Stimulated activated CD8-positive, alpha-beta memory T cell treated with anti-CD3 and anti-CD28 coated beads, Interleukin-4, amount 100 ng/mL, for 24 hours (primary cell): ENCODE data around the gene ZNF780A.
"Not testable (repeated sequence)": the region's sequence is repeated elsewhere in the genome, so short reads cannot be mapped to it uniquely, and the experiment has no call there.

Experiments
- DNase-seq: peaks from one replicate; pipeline ENCODE4 v3.0.0-alpha.2; 2020; ENCODE audit warnings: low read depth

Gene ZNF780A

DNA sequence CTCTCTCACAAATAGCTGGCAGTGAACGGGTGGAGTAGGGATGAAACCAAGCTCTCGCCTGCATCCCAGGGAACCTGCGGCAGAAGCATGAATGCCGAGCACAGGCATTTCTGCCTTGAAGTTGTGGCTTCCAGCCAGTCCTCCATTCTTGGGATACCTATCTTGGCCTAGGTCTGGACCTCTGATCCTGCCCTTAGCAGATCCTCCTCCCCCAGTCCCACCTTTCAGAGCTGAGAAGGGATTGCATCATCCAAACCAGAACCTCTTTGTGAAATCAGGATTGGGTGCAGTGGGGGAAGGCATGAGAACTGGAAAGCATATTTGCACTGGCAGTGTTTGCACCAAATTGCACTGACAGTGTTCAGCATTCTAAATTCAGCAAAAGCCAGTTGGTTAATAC is 5.8 kb downstream of the ZNF780A start:
- no peak for DNase-seq

DNA sequence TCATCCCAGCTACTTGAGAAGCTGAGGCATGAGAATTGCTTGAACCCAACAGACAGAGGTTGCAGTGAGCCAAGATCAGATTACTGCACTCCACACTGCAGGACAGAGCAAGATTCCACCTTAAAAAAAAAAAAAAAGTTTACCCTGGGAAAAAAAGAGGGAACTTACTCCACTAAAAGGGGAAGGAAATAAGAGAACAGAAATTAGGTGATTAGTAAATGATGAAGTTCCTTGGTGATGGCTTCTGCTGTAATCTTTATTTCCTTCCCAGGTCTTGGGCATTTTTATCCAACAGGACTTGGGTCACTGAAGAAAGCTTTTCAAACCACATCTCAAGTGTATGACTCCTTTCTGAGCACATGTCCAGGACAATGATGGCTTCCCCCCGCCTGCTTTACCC is 9.3 kb downstream of the ZNF780A start:
- no peak for DNase-seq

DNA sequence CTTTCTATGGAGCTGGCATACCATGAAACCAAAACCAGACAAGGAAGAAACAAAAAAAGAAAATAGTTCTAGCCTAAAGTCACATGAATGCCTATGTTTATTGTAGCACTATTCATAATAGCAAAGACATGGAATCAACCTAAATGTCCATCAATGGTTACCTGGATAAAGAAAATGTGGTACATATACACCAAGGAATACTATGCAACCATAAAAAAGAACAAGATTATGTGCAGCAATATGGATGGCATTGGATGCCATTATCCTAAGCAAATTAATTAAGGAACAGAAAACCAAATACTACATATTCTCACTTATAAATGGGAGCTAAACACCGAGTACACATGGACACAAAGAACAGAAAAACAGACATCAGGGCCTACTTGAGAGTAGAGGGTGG is 10.5 kb downstream of the ZNF780A start:
- DNase-seq: no peak

DNA sequence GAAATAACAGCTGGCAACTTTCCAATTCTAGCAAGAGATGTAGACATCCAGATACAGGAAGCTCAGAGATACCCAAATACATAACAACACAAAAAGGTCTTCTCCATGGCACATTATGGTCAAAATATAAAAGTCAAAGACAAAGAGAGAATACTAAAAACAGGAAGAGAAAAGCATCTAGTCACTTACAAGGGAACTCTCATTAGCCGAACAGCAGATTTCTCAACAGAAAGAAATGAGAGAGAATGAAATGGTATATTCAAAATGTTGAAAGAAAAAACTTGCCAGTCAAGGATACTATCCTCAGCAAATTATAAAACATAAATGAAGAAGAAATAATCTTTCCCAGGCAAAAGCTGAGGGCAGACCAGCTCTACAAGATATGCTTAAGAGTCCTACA is 12.4 kb downstream of the ZNF780A start:
- no peak for DNase-seq

DNA sequence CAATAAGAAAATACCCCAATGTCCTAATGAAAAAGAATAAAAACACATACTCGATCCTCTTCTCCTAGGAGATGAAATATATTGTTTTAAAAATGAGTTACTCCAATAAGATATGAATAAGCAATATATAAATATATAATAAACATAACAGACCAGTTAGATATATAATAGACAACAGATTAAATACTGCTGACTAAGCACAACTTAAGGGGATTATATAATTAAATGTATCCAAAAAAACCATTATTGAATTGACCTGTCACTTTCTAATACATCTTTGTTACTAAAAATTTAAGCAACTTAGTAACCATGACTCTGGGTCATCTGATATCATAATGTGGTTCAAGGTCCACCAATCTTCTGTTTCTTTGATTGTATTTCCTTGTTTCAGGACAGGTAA is 20.7 kb downstream of the ZNF780A start:
- DNase-seq: no peak

DNA sequence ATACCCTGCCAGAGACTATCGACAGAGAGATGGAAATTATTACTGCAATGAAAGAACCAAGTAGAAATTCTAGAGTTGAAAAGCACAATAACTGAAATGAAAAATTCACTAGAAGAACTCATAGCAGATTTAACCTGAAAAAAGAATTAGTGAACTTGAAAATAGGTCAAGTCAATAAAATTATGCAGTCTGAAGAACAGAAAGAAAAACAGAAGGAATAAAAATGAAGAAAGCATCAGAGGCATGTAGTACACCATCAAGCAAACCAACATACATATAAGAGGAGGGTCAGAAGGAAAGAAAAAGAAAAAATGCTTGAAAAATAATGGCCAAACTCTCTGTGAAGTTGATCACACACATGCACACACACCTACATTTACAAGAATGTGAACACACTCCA is 31.1 kb downstream of the ZNF780A start:
- no peak for DNase-seq

DNA sequence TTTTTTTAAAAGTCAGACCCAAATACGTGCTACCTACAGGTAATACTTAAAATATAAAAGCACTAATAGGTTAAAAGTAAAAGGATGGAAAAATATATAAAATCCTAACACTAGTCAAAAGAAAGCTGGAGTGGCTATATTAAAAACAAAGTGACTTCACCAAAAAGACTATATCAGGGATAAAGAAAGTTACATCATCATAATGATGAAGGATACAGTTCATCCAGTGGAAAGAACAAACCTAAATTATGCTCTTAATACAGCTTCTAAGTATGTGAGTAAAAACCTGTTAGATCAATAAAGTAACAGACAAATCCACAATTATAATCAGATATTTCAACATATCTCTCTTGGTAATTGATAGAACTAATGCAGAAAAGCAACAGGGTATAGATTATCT is 33.6 kb downstream of the ZNF780A start:
- DNase-seq: no peak

DNA sequence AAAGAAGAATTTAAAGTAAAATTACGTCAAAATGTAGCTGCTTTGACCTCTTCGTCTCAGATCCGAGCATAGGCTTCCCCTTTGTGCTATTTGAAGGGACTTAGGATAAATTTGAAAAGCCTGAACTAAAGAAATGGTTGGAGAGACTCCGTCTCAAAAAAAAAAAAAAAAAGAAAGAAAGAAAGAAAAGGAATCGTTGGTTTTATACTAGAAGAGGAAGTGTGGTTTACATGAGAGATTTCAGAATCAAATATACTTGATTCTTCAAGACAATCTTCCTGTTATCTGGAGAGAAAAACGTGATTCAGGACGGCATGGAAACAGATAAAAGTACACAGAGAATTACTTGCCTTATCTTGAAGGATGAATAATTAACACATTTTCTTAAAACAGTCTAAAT is 34.2 kb downstream of the ZNF780A start:
- no peak for DNase-seq

DNA sequence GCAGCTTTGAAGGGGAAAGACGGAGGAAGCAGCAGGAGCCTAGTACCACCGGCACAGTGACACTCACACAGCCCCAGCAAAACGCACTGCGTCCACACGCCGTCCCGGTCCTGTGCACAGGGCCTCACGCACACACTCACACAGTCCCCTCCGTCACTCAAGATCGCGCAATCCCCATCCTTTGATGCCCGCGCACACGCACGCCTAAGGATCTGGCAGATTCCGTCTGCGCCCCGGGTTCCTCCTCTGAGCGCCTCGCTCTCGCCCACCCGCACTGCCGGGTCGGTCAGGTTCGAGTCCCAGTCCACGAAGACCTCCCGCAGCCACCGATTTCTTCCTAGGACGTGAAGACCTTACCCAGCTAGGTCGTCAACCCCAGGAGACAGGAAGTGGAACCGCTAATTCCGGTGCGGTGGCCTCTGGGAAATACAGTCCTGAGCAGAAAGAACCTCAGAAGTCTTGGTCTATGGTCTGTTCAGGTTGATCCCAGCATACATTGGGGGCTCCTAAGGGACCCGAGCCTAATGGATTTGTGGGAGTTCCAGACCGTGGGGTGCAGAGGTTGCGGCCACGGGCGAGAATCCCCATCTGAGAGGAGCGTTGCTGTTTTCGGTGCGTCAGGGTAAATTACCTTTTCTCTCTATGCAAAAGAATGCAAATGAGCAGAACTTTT is 34.8 kb downstream of the ZNF780A start, which contains the start of gene ZNF780B:
Gene ZNF780B, minus strand, starts transcription at position 400 of the 673 bp plus-strand sequence. CDS start 5,899 bp downstream, outside the sequence.
- DNase-seq: peak; percentile 51

DNA sequence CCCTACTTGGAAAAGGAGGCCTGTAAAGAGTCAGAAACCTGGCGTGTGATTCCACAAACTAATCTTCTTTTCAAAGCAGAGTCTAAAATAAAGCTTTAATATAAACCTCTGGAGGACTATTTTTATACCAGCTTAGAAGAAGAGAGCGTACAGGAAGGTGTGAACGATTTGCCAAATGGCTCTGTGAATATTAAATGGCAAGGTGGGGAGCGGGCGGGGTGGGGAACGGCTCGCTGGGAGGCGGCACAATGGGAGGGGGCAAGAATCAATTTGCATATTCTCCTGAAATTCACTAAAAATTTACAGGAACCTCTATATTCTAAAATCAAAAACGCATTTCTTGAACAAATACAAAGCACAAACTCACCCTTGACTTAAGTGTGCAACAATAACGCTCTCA is 35.7 kb downstream of the ZNF780A start:
- no peak for DNase-seq

DNA sequence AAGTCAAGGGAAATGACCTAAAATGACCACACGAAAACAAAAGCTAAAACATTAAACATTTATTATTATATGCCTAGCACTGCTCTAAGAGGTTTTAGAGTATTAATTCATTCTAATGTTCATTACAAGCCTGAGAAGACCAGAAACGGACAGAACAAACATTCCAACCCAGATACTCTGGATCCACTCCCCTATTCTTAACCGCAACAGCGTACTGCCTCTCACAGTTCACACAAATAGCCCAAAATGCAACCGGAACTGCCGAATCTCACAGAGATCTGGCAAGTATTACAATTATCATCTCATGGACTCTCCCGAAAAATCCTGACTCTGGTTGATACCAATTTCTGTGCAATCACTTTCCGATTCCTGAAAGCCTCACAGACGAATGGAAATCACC is 36.1 kb downstream of the ZNF780A start:
- DNase-seq: no peak

DNA sequence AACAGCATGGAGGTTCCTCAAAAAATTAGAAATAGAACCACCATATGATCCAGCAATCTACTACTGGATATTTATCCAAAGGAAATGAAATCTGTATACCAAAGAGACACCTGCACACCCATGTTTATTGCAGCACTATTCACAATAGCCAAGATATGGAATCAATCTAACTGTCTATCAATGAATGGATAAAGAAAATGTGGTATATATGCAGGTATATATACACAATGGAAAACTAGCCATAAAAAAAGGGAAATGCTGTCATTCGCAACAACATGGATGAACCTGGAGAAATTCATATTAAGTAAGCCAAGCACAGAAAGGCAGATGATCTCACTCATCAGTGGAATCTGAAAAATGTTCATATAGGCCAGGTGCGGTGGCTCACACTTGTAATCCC is 37.3 kb downstream of the ZNF780A start:
- DNase-seq: no peak

DNA sequence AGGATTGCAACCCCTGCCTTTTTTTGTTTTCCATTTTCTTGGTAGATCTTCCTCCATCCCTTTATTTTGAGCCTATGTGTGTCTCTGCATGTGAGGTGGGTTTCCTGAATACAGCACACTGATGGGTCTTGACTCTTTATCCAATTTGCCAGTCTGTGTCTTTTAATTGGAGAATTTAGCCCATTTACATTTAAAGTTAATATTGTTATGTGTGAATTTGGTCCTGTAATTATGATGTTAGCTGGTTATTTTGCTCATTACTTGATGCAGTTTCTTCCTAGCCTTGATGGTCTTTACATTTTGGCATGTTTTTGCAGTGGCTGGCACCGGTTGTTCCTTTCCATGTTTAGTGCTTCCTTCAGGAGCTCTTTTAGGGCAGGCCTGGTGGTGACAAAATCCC is 49.0 kb downstream of the ZNF780A start:
- DNase-seq: not testable (repeated sequence)

DNA sequence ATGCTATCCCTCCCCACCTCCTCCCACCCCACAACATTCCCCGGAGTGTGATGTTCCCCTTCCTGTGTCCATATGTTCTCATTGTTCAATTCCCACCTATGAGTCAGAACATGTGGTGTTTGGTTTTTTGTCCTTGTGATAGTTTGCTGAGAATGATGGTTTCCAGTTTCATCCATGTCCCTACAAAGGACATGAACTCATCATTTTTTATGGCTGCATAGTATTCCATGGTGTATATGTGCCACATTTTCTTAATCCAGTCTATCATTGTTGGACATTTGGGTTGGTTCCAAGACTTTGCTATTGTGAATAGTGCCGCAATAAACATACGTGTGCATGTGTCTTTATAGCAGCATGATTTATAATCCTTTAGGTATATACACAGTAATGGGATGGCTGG is 52.7 kb downstream of the ZNF780A start:
- DNase-seq: not testable (repeated sequence)

DNA sequence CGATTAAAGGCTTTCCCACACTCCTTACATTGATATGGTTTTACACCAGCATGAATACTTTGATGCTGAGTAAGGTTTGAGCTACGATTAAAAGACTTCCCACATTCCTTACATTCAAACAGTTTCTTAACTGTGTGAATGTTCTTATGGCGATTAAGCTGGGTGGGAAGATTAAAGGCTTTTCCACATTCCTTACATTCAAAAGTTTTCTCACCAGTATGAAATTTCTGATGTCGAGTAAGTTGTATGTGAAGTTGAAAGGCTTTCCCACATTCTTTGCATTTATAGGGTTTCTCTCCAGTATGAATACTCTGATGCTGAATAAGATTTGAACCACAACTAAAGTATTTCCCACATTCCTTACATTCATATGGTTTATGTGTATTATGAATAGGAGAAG is 54.7 kb downstream of the ZNF780A start:
- DNase-seq: no peak

DNA sequence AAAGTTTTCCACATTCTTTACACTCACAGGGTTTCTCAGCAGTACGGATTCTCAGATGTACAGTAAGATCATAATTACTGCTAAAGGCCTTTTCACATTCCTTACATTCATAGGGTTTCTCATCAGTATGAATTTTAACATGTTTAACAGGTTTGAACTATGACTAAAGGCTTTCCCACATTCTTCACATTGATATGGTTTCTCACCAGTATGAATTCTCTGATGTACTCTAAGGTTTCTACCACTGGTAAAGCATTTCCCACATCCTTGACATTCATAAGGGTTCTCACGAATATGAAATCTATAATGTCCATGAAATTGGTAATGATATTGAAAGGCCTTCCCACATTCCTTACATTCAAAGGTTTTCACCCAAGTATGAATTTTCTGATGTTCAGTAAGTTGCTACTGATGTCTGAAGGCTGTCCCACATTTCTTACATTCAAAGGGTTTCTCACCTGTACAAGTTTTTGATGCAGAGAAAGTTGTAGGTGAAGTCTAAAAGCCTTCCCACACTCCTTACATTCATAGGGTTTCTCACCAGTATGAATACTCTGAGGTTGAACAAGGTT is 56.7 kb downstream of the ZNF780A start:
- DNase-seq: no peak

DNA sequence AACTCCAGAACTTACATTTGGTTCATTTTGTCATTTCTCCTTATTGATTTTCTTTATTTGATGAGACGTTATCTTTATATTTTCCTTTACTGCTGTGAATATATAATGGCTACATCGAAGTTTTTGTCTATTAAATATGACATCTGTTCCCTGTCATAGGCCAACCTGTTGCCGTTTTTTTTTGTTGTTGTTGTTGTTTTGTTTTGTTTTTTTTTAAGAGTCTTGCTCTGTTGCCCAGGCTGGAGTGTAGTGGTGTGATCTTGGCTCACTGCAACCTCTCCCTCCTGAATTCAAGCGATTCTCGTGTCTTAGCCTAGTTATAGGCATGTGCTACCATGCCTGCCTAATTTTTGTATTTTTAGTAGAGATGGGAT is 64.2 kb downstream of the ZNF780A start:
- no peak for DNase-seq

DNA sequence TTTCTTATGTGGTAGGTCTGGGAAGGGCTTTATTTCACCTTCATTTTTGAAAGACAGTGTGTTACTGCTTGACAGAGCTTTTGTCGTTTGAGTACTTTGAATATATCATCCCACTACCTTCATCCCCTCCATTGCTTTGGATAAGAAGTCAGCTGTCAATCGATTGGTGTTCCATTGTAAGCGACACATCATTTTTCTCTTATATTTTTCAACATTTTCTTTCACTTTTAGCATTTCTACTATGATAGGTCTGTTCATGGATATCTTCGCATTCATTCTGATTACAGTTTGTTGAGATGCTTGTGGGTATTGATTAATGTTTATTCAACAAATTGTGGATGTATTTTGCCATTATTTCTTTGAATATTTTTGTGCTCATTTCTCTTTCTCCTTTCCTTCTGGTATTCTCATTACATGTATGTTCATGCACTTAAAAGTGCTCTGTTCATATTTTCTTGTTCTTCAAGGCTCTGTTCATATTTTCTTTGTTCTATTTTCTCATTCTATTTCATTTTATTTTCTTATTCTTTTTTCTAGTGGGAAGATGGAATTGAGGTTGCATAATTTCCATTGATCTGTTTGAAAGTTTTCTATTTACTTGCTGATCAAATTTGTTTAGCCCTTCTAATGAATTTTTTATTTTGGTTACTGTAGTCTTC is 64.7 kb downstream of the ZNF780A start:
- DNase-seq: no peak

DNA sequence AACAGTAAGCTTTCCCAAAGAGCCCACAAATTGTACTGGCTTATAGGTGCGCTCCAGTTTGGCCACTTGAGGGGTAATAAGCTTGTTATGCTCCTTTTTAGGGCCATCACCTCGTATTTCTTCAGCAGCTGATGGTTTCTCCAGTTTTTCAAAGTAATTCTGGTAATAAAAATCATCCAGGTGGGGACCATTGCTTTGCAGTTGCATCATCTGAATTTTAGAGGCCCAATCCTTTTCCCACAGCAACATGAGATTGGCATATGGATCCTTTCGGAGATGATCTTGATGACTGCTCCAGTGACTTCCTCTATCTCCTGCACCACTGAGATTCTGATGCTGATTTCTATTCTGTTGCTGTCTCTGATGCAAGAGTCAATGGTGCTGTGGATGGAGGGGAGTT is 66.8 kb downstream of the ZNF780A start:
- no peak for DNase-seq
